BJ (cell line): ENCODE measurements around the gene CELA3B. TPM values are rescaled to one million over a fixed set of nuclear protein-coding genes. Genes with fewer than 3 reads are reported as not detected.

Experiments
- CTCF ChIA-PET: fragments of 350-600 bp; formaldehyde crosslinking; extraction: SDS; loops from one replicate; lab custom pipeline; 2021; ENCODE audit warnings: antibody characterized with exemption, inconsistent platforms; lab: Yijun Ruan, JAX
- POLR2A ChIA-PET: fragments of 300-600 bp; sonication (Branson Sonifier 250); formaldehyde crosslinking; extraction: SDS; loops from one replicate; lab custom pipeline; 2021; ENCODE audit warnings: antibody characterized with exemption; lab: Charles Lee
- DNase-seq: peaks from one replicate; pipeline ENCODE4 v3.0.0-alpha.2; 2011; ENCODE audit warnings: low read depth
- H3K27me3 ChIP-seq: 2 replicates; pipeline ENCODE4 v1.6.0; 2011; ENCODE audit warnings: low read length; ENCODE audit not compliant: control insufficient read depth, insufficient read depth
- H3K36me3 ChIP-seq: 2 replicates; pipeline ENCODE4 v1.5.1; 2011; ENCODE audit warnings: low read length; ENCODE audit not compliant: control insufficient read depth, insufficient read depth
- H3K4me3 ChIP-seq: 2 replicates; pipeline ENCODE4 v1.5.1; 2011; ENCODE audit warnings: low read depth, mild to moderate bottlenecking, control low read depth, low read length
- CTCF ChIP-seq: IDR thresholded peaks from 2 replicates; pipeline ENCODE4 v1.5.1; 2011; ENCODE audit warnings: low read depth, mild to moderate bottlenecking, control low read depth, inconsistent platforms, low read length, moderate library complexity; ENCODE audit not compliant: insufficient read depth
- polyA plus RNA-seq: library from polyadenylated mRNA; depleted of rRNA; stranded (reverse); fragments of >200 nt; gene quantifications from 2 replicates; pipeline ENCODE4 v1.2.3, GENCODE V29; 2011

CELA3B gene
- polyA plus RNA-seq, 1 experiment = not detected

DNA sequence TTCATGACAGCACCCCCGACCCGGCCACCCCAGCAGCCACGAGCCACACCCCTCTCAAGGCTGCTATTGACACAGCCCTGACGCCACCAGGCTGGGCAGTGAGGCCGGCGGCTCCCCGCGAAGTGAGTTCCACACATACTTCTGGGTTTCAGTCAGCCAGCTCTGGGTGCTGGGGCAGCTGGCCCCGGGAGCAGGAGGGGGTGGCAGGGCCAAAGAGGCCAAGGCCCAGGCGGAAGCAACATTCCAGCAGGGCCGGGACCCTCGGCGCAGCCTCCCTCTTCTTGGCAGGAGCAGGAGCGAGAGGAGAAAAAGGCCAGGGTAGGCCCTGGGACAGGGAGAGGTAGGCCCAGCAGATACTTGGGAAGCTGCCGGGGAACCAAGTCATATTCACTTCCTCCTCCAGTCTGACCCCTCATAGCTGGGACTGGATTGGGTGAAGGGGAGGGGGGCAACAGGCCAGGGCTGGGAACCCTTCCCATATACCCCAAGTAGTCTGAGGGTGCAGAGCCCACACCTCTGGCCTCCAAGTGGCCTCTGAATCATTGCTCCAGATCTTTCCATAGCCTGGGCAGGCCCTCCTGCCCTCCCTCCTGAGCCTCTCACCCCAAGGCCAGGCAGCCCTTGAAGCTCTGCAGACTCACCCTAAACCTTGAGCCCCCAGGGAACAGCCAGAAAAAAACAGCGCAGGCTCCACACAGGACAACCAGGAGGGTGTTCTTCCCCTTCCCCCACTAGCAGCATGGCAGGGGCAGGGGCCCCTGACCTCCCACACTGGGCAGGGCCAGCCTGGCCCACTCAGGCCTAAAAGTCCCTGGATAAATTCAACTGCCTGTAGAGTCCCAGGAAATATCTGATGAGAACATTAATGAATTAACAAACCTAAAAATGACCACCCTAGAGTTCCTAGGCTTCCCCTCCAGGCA is 45.4 kb upstream of the CELA3B start:
- TF ChIP-seq CTCF = no peak
- Histone ChIP-seq H3K27me3 (no peaks in the 10 kb centered on the region), H3K36me3 (peaks cover 4% of the 10 kb centered on the region), H3K4me3 (no peak overlapping the region)
- DNase-seq = peak; percentile 65
- ChIA-PET CTCF (interaction anchor here (1.2 to 2.0 kb wide), 4 partner anchors 7 to 33 kb away, joined by 3 to 9 read pairs (median 4); no protein-coding TSS in a partner anchor), POLR2A (interaction anchor here (0.7 to 1.0 kb wide), 2 partner anchors 11 to 78 kb away, joined by 3 to 9 read pairs; no protein-coding TSS in a partner anchor)

DNA sequence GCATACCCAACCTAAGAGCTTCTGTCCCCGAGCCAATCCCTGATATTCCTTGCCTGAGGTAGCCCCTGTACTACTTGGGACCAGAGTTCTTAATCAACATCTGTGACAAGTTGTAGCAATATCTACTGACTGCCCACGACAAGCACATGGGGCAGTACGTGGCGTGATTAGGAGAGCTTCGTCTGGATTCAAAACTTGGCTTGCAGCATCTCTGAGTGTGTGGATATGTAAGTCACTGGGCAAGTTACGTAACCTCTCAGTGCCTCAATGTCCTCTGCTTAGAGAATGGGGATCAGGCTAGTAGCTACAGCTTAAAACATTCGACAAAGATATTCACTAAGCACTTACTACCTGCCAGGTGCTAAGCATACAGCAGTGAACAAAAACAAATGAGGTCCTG is 44.7 kb upstream of the CELA3B start:
- Histone ChIP-seq H3K27me3 (no peaks in the 10 kb centered on the region), H3K36me3 (peaks cover 4% of the 10 kb centered on the region), H3K4me3 (no peak overlapping the region)
- TF ChIP-seq CTCF = no peak
- DNase-seq = peak; percentile 66
- CTCF ChIA-PET = interaction anchor here (1.5 kb wide), 1 partner anchor 8 kb away, joined by 4 read pairs; no protein-coding TSS in a partner anchor
- POLR2A ChIA-PET = no interaction called here

DNA sequence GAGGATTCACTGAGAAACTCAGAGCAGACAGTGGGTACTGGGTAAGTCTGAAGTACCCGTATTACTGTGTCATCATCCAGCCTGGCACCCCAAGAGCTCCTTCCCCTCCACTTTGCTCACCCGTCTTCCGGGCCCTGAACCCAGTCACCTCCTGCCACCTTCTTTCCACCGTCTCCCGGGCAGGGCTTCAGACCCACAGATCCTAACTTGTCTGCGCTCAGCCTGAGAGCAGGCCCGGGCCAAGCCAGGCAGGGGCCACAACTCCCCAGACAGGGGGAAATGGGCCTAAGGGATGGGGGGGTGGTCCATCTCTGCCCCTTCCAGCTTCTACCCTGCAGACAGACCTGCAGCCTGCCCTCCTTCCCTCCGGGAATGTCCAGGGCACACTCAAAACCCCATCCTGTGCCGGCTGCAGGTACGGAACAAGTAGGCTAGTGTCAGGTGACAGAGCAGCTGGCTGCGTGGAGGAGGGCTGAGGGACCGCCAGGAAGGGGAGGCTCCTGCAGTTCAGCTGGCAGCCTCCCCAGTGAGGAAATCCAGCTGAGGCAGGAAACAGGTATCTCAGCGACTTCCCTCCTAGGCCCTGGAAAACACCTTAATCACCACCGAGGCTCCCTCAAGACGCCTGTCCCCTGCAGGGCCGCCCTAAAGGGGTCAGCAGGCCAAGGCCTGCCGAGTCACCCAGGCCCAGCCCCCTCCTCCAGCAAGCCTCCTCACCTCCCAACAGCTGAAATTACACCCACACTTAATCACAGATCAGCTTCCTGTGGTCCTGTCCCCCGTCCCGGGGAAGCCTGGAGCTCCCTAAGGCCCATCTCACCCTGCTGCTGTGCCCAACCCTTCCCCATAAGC is 43.2 kb upstream of the CELA3B start:
- Histone ChIP-seq H3K4me3 (no peak overlapping the region), H3K27me3 (no peaks in the 10 kb centered on the region), H3K36me3 (peaks cover 4% of the 10 kb centered on the region)
- CTCF ChIA-PET = interaction anchor here (0.6 to 1.2 kb wide), 2 partner anchors 9 to 16 kb away, joined by 3 to 4 read pairs; no protein-coding TSS in a partner anchor
- no peak for TF ChIP-seq CTCF
- POLR2A ChIA-PET = no interaction called here
- no peak for DNase-seq

GRCh38 chr1:21935393-21935804 is 41.4 kb upstream of the CELA3B start:
- POLR2A ChIA-PET = no interaction called here
- Histone ChIP-seq H3K36me3 (peaks cover 3% of the 10 kb centered on the region), H3K4me3 (peak overlapping the region; percentile 72), H3K27me3 (no peaks in the 10 kb centered on the region)
- no peak for TF ChIP-seq CTCF
- DNase-seq = no peak
- CTCF ChIA-PET = interaction anchor here (1.2 to 1.3 kb wide), 2 partner anchors 16 to 32 kb away, joined by 3 to 6 read pairs; no protein-coding TSS in a partner anchor
